HG03442 (cell line): ENCODE results near the gene C17orf114.

ENCODE experiments used
- ATAC-seq: cut with Tn5 transposase; IDR thresholded peaks from one replicate; pipeline ENCODE4 v1.9.1; 2021; ENCODE audit warnings: mild to moderate bottlenecking, moderate library complexity; ENCODE audit not compliant: unreplicated experiment

The C17orf114 gene

DNA sequence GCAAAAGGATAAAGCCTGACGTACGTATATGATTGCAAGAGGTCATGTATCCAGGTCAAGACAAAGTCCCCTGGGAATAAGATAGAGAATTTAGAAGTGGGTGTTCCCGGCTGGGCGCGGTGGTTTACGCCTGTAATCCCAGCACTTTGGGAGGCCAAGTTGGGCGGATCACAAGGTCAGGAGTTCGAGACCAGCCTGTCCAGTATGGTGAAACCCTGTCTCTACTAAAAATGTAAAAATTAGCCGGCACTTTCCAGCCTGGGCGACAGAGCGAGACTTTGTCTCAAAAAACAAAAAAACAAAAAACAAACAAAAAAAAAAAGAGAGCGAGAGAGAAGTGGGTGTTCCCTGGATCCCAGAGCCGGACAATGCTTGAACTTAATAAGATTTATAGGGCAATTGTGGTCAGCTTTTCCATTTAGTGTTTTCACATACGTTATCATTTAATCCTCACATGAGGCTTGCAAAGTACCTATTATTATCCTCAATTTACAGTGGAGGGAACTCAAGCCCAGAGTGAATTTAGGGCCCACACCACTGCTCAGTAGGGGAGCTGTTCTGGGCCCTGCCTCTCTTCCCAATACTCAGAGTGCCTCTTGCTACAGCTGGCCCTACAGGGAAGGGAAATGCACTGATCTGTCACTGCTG lies 13.8 kb downstream of the C17orf114 start:
- no peak for ATAC-seq

DNA sequence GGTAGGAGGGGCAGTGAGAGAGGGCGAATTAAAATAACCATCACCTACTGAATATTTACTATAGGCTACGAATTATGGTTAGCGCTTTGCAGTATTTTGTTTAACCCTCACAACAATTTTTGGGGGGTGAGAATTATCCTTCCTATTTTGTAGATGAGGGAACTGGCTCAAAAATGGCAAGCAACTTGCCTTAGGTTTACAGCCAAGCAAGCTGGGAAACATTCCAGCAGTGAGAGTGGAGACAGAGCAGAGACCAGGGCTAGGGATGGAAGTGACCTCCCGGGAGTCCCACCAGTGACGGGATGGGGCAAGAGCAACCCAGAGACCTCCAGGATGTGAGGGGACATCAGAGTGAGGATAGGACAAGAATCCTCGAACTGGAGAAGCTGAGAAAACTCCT lies 15.6 kb downstream of the C17orf114 start:
- no peak for ATAC-seq

DNA sequence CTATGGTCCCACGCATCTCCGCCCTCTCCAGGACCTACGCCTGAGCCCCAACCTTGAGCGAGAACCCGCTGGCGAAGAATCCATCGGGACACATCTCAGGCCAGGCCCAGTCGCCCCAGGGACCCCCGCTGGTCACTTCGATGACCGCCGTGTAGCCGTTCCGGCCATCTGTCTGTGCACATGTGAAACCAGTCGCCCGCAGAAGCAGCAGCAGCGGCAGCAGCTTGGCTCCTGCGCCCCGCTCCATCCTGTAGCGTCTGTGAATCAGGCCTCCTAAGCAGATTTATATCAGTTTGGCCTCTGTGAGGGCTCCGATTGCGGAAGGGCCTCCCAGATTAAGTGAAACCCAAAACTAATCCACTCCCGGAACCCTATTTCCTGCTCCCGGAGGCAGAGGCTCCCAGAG lies 16.0 kb downstream of the C17orf114 start, which contains the start of gene VMO1:
Gene VMO1 (minus strand): TSS at position 259 of the 406 bp plus-strand sequence. CDS start 12 bp downstream, at position 247.
- ATAC-seq: no peak

DNA sequence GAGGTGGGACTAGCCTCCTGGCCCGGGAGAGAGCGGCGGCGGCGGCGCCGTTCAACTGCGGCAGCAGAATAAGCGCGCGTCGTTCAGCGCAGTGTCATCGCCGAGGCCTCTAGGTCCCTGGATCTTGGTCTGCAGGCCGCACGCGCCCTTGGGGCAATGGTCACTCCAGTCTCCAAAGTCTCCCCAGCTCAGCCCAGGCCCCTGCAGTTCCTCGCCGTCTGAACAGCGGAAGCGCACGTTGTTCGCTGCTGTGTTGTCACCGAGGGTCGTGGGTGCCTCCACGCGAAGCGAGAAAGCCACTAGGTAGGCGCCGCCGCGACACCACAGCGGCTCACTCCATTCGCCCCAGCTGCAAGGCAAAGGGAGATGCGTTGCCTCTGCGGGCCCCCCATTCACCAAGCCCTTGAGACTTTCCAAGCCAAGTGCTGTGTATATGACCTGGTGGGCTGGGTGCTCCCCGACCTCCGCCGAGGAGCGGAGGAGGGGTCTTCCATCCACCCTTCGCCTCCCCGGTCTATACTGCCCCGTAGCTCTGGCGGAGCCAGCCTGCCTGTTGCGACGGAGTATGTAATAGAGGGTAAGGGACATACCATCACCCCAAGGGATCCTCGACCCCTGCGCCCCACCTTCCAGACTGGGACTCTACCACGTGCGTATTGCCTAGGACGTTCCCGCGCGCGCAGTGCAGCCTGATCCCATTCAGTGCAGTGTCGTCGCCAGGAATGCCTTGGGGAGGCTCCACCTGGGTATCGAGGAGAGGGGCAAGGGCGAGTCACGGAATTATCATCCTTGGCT lies 16.6 kb downstream of the C17orf114 start:
- no peak for ATAC-seq

DNA sequence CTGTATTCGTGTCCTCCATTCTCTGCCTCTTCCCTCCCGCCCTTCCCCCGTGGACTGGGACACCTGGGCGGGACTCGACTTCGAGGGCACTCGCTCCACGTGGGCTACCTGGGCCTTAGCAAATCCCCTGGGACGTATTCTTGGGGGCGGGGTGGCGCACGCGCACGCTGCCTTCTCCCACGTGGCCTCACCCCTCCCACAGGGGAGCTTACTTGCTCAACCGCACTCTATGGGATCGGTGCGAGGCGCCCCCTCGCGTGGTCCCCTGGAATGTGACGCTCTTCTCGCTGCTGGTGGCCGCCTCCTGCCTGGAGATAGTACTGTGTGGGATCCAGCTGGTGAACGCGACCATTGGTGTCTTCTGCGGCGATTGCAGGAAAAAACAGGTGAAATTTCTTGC lies 19.5 kb downstream of the C17orf114 start:
- no peak for ATAC-seq

DNA sequence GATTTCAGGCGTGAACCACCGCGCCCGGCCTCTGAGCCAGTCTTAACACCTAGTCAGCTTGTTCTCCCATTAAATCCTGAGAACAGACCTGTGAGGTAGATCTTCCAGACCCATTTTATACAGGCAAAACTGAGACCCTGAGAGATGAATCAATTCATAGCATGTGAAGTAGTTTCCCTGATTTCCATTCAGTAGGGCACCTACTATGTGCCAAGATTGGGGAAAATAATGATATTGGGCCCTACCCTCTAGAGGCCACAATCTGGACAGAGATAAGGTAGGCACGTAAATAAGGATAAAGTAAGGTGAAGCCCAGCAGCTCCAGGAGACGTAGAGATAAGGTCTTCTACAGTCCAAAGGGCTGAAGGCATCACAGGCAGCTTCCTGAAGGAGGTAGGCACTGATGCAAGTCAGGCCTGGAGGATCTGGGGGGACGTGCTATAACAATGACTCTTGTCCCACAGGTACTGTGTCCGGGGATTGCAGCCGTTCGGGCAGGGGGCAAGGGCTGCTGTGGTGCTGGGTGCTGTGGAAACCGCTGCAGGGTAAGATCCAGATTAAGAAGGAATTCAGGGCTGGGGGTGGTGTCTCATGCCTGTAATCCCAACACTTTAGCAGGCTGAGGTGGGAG lies 21.7 kb downstream of the C17orf114 start:
- ATAC-seq: no peak

DNA sequence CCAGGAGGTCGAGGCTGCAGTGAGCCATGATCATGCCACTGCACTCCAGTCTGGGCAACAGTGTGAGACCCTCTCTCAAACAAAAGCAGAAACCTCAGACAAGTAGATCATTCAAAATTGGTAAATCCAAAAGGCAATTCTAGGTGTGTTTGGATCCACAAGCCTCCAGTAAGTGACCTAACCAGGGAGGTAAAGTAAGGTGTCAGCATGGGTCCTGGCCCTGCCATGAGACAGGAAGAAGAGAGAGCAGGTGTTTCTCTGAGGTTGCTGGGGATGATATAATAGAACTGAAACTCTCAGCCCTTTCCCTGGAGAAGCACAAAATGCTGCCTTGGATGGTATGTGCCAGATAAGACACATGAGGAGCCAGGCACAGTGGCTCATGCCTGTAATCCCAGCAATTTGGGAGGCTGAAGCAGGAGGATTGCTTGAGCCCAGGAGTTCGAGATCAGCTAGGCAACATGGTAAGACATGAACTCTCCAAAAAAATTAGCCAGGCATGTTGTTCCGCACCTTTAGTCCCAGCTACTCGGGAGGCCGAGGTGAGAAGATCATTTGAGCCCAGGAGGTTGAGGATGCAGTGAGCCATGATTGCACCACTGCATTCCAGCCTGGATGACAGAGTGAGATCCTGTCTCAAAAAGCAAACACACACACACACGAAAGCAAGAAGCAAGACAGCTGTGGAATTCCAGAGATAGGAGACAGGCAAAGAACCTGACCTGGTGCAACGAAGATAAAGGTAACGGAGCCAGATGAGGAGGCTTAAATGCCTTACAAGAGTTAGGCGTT lies 24.0 kb downstream of the C17orf114 start:
- ATAC-seq: no peak

DNA sequence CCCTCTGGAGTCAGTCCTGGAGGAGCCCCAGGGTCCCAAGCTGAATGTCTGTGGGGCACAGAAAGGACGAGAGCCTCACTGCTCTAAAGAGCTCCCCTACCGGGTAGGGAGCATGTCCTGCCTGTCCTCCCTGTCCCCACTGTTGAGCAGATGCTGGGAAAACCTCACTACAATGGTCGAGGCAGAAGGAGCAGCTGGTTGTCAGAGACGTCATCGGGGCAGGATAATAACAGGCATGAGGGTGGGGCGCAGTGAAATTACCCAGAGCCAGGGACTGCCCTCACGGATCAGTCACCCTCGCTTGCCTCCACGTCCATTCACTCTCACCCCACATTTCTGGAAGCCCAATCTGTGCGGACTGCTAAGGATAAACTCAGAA lies 29.9 kb downstream of the C17orf114 start:
- no peak for ATAC-seq

DNA sequence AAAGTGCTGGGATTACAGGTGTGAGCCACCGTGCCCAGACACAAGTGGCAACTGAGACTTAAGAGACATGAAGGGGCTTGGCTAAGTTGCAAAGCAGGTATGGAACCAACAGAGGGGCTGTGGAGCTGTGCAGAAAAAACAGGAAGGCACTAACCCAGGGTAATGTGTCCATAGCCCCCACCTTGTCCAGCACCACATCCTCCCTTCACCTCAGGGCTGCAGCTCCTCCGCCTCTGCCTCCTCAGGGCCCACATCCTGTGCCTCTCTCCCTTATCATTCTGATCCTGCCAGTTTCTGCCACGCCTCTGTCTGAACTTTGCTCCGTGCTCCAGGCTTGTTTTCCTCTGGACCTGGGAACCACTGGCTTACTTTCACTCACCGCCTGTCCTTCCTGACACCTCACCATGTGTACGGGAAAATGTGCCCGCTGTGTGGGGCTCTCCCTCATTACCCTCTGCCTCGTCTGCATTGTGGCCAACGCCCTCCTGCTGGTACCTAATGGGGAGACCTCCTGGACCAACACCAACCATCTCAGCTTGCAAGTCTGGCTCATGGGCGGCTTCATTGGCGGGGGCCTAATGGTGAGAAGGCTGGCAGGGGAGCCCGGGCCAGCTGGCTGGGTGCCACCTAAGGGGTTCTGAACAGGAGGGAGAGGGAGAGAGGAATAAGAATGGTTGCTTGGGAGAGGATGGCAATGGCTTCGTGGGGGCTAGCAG lies 30.5 kb downstream of the C17orf114 start, which contains the start of gene TM4SF5:
Gene TM4SF5 (plus strand): TSS at position 368 of the 716 bp plus-strand sequence. CDS start 37 bp downstream, at position 405.
- no peak for ATAC-seq

DNA sequence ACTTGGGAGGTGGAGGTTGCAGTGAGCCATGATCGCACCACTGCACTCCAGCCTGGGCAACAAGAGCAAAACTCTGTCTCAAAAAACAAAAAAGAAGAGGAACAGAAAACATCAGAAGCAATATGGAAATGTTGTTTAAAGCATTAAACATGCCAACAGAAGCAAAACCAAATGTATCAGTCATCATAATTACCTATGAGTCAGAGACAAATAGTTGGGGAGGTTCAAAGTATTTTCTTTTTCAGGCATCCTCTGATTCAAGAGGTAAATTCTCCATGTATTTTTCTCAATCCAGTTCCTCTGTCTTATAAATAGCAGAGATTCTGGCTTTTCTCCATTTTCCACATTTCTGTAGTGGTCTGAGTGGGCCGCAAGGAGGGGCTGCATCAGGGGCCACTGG lies 32.5 kb downstream of the C17orf114 start:
- ATAC-seq: no peak

DNA sequence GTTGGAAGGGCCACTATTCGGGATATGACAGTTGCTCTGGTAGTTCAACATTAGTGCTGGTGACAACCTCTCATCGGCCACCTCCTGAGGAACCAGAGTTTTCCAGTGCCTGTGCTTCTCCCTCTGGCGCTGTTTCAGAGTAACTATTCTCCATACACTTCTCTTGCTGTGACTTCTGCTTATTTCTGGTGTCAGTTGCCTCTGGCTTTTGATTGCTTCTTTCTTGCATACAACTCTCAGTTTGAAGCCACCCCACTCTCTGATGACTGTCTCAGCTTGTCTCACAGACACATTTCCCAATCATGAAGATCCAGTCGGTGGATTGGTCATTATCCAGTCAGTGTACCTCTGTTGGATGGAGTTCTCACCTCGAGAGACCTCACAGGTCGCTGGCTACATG lies 33.8 kb downstream of the C17orf114 start:
- no peak for ATAC-seq

DNA sequence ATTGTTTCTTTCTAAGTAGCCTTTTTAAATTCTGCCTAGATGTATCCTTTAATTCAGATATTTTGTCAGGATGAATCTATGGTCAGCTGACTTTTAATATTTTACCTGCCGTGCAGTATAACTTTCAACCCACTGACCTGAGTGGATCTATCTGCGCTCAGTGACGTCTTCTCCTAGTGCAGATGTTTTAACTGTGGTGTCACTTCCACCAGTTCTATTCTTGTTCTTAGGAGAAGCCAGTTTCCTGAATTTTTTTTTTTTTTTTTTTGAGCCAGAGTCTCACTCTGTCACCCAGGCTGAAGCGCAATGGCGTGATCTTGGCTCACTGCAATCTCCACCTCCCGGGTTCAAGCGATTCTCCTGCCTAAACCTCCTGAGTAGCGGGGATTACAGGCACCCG lies 35.4 kb downstream of the C17orf114 start:
- ATAC-seq: no peak

DNA sequence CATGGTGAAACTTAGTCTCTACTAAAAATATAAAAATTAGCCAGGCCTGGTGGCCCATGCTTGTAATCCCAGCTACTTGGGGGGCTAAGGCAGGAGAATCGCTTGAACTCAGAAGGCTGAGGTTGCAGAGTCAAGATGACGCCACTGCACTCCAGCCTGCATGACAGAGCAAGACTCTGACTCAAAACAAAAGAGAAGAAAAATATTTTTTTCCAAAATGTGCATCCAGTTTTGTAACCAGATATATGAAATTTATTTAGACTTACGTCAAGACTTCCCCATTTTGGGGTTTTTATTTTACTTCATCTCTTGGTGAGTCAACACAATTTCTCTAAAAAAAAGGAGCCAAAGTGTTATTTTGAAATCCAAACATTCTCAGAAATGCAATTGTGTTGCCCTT lies 35.9 kb downstream of the C17orf114 start:
- no peak for ATAC-seq

DNA sequence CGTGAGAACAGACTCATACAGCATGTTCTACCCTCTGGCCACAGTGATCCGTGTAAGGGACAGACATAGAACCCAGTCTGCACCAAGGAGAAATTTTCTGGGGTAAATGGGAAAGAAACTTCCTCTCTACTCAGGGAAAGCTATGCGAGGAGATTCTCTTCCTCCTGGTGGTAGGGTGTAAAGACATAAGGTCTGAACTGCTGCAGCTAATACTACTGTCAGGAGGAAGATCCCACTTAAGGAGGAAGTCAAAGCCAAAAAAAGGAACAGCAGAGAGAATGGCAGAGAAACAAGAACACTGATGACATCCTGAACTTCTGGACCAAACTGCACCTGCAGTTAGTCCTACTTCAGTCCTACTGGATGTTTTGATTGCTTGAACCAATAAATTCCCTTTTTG lies 37.5 kb downstream of the C17orf114 start:
- no peak for ATAC-seq

DNA sequence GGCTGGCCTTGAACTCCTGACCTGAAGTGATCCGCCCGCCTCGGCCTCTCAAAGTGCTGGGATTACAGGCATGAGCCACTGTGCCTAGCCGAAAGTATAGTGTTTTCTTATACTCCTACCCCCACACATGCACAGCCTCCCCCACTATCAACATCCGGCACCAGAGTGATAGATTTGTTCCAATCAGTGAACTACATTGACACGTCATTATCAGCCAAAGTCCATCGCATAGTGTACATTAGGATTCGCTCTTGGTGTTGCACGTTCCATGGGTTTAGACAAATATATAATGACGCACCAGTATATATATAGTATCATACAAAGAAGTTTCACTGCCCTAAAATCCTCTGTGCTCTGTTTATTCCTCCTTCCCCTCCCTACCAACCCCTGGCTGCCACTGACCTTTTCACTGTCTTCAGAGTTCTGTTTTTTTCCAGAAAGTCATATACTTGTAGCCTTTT lies 42.3 kb downstream of the C17orf114 start:
- ATAC-seq: no peak

DNA sequence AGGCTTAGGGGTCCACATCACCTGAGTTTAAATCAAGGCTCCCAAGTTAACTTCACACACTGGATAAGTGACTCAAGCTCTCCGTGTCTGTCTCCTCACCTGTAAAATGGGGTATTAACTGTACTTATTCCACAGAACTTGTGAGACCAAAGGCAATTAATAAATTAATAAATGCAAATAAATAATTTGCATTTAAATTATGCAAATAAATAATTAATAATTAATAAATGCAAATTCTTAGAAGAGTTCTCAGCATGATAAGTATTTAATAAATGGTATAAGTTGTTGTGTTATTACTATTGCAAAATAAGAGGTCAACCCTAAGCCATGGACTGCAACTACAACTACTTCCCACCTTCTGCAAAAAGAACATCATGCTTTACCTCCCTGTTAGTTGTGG lies 48.7 kb downstream of the C17orf114 start:
- no peak for ATAC-seq

DNA sequence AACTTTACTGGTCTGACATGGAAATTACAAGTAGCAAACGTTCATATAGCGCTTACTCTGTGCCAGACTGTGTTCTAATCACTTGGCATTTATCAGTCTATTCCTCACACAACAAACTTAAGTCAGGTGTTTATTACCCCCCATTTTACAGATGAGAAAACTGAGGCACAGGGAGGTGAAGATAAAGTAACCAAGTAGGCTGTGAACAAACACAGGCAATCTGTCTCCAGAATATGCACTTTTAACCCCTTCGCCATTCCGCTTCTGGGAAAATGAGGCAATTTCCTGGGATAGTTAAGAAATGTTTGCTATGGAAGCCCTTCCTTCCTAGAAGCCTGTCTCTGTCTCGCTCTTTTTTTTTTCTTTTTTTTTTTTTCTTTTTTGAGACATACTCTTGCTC lies 50.2 kb downstream of the C17orf114 start:
- no peak for ATAC-seq
